Fibroblast of lung (primary cell): ENCODE results near the gene PRG2.

Source experiments
- CTCF ChIP-seq, 2 donors: IDR thresholded peaks in 1 of 2; conservative IDR thresholded peaks in 1 of 2; 1 replicate in 1 of 2; 2 replicates in 1 of 2; pipeline ENCODE4 v1.5.1; 2011 to 2012; ENCODE audit warnings: low read length in 2 of 2, control low read depth in 1 of 2, inconsistent platforms in 1 of 2, low read depth in 1 of 2, mild to moderate bottlenecking in 1 of 2
- EZH2 ChIP-seq: IDR thresholded peaks from 2 replicates; pipeline ENCODE4 v1.5.1; 2012; ENCODE audit warnings: low read length, control low read depth, mild to moderate bottlenecking; ENCODE audit errors: missing control alignments

GRCh38 chr11:57403802-57404147 lies 13.3 kb upstream of the PRG2 start:
- TF ChIP-seq CTCF (conservative IDR thresholded peaks at IDR 0.05 in 1 of 2, IDR thresholded peaks at IDR 0.05 in 1 of 2; ENCODE audit: low read depth in 1 of 2, low read length in 2 of 2) (no peak), EZH2 (no peak)
